Ureter (tissue), 1 donor: ENCODE results near the gene SND1. TPM values are rescaled to one million over a fixed set of nuclear protein-coding genes. Genes with fewer than 3 reads are reported as not detected.
"Not testable (repeated sequence)": the region's sequence is repeated elsewhere in the genome, so short reads cannot be mapped to it uniquely, and the experiment has no call there.

Experiments used
- DNase-seq: peaks from one replicate; pipeline ENCODE4 v3.0.0-alpha.2; 2020; ENCODE audit warnings: low spot score
- total RNA-seq: library from RNA; stranded (reverse); gene quantifications from one replicate; pipeline ENCODE4 v1.2.4, GENCODE V29; 2023
- donor health status: DM: yes; HTN: yes; CAD: no.

The SND1 gene
- total RNA-seq, 1 donor from 2014 or later: 208 TPM

GRCh38 chr7:127959770-127960169 lies 307.8 kb downstream of the SND1 start:
- no peak for DNase-seq

GRCh38 chr7:127961786-127962453 lies 309.9 kb downstream of the SND1 start:
- no peak for DNase-seq

- DNase-seq: no peak
Observed at GRCh38 chr7:127962589-127963361, 310.8 kb downstream of the SND1 start.

GRCh38 chr7:127963850-127964249 lies 311.9 kb downstream of the SND1 start:
- not testable (repeated sequence) for DNase-seq

GRCh38 chr7:127967281-127967680 lies 315.3 kb downstream of the SND1 start:
- no peak for DNase-seq

DNA sequence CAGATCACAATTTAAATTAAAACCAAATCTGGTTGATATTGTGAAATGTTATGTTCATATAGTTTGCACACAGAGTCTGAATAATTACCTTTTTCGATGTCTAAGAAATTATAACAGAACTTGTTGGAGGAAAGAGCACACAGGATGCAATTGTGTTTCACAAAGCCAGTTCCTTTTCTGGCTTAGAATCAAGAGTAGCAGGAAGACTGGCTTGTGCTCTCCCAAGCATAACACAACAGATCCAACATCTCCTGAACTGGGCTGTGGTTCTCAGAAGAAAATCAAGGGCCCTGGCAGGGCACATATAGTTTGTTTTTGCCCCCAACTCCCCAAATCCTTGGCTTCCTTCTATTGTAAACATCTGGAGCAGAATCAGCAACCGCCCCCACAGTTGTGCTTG lies 316.6 kb downstream of the SND1 start:
- DNase-seq: no peak

- DNase-seq: no peak
Observed at GRCh38 chr7:127973832-127974231, 321.8 kb downstream of the SND1 start.

GRCh38 chr7:127974446-127975035 lies 322.5 kb downstream of the SND1 start:
- DNase-seq: no peak

GRCh38 chr7:127976056-127976737 lies 324.2 kb downstream of the SND1 start:
- no peak for DNase-seq

GRCh38 chr7:127976738-127977120 lies 324.7 kb downstream of the SND1 start:
- DNase-seq: no peak

DNA sequence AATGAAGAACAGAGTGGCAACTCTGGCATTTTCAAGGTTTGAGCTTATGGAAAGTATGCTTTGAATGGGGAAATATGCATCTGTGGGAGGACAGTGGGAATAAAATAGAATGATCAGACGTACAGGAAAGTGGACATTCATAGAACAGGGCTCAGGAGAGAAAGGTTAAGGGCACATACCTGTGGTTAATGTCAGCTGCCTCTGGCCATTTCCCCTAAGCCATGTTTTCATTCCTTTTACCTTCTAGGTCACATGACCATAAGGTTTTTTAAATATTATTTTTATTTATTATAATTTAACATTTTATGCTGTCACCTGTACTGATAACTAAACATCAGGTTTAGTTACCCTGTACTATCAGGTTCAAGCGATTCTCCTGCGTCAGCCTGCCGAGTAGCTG lies 326.4 kb downstream of the SND1 start:
- no peak for DNase-seq

DNA sequence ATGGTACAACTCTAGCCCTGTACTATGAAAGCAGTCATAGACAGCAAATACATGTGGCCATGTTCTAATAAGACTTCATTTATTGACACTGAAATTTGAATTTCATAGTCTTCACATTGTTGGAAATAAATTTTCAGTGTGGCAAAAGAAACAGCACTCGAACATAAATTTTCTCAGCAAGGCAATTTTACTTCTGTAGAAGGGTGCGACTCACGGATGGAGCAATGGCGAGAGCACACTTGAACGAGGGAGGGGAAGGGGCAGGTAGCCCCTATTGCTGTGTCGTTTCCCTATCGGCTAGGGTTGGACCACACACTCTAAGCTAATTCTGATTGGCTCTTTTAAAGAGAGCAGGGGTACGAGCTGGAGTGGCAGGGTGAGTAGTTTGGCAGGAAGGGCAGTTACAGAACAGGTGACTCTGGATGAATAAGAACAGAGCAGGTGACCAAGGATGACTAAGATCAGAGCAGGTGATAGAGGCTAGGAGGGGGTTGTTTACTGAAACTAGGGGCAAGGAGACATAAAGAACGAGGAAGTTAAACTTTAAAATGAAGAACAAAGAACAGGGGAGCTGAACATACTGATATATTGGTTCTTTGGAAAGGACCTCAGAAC lies 327.2 kb downstream of the SND1 start:
- DNase-seq: no peak

- no peak for DNase-seq
Observed at GRCh38 chr7:127979728-127980126, 327.7 kb downstream of the SND1 start.

DNA sequence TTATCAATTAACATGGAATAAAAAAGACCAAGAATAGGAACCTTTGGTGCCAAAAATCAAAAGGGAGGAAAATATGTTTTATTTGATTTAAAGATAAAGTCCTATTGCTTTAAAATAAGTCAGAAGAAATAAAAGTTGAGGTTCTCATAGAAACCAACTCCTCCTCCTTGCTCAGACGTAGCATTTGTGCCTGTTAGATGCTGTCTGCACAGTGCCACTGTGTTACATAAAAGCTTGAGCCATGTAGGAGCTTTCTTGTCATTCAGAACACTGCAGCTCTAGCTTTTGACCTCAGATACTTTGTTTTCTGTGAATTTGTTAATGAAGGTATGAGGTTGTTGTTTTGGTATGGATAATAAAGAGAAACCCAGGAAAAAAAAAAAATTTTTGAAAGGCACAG lies 328.9 kb downstream of the SND1 start:
- DNase-seq: no peak

- no peak for DNase-seq
Observed at GRCh38 chr7:127981965-127982364, 330.0 kb downstream of the SND1 start.

DNA sequence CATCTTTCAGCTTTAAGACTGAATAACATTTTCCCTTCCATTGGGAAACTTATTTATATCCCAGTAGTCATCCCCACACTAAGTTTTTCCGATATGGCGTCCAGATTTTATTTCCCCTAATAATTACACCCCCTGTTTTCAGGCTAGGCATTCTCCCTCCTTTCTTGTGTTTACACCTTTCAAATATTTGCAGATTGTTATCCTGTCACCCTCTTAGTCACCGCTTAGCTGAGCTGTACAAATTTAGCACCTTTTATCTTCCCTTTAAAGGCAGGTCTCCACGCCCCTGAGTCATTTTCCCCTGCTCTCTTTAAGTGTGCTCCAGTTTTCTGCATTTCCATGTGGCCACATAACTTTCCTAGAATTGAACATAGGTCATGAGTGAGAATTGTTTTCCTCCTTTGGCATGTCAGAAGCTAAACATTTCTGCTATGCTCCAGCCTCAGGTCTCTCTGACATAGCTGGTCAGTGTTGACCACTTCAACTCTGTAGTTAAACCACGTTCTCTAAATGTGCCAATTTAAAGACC lies 331.9 kb downstream of the SND1 start:
- no peak for DNase-seq

GRCh38 chr7:127986581-127987521 lies 334.9 kb downstream of the SND1 start:
- no peak for DNase-seq

DNA sequence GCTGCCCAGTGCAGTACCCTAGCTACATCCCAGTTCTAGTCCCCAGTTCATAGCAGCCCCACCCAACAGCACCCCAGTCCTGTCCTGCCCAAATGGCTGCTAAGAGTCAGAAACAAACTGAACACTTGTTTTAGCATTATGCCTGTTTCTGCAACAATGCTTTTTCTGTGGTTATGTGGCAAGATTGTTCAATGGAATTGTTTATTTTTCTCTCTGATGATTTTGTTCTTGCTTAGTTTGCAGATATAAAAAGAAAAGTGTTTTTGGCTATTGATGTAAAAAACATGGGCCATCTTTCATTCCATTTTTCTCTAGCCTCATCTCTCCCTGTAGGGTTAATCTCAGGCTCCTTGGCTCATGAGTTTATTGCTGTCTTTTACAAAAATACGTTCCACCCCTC lies 336.8 kb downstream of the SND1 start:
- no peak for DNase-seq

GRCh38 chr7:127993317-127993716 lies 341.3 kb downstream of the SND1 start:
- DNase-seq: no peak

DNA sequence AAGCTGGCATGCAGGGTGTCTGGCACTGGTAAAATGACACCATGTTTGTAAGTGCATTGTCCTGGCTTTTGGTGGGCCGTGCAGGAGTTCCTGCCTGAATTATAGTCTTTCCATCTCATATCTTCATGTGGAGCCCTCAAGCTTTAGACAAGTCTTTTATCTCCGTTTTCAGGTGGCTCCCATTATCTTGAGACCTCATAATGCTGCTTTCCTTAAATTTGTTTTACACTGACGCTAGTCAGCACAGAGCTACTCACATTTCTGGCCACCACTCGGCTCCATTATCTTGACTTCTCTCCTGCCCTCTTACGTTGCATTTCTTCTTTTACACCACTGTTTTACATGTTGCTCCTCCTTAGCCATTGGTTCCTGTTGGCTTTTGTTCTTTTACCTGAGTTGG lies 342.0 kb downstream of the SND1 start:
- no peak for DNase-seq
